GM23248 (cell line): ENCODE measurements around the gene TMPRSS7.

Experiments
- EZH2 ChIP-seq: fragments of 200-600 bp; sonication (generic); IDR thresholded peaks from 2 replicates; pipeline ENCODE4 v1.6.1; 2018; ENCODE audit warnings: antibody characterized with exemption, mild to moderate bottlenecking; ENCODE audit not compliant: insufficient read depth, poor library complexity, severe bottlenecking
- EZH2phosphoT487 ChIP-seq: fragments of 200-600 bp; sonication (generic); IDR thresholded peaks from 2 replicates; pipeline ENCODE4 v1.6.1; 2018; ENCODE audit warnings: antibody characterized with exemption, moderate library complexity, mild to moderate bottlenecking, low read depth; ENCODE audit not compliant: insufficient read depth

- TF ChIP-seq EZH2, result no peak
- TF ChIP-seq EZH2phosphoT487, result no peak
These were observed 33.0 kb upstream of the TMPRSS7 start for GRCh38 chr3:112001526-112001925.
